ENCODE results near the gene CFAP299. TPM values are rescaled to one million over a fixed set of nuclear protein-coding genes. Genes with fewer than 3 reads are reported as not detected.

CFAP299 gene
- total and polyA plus RNA-seq, 9 of the 15 experiments (the other 6 are each of a cell fraction or from before 2014, with no cell fraction given), result 0.09 to 3.0 (median 0.76) TPM

- DNase-seq (ENCODE audit: extremely low read depth in 1 of 4, low spot score in 3 of 4) (no peak), ATAC-seq (no peak), FAIRE-seq (no peak)
- ChIA-PET POLR2A (no interaction called here), CTCF (ENCODE audit: low intra/inter-chr PET ratio) (no interaction called here)
- Histone ChIP-seq H3K4me3 (no peak overlapping the region), H3K79me2 (ENCODE audit: control insufficient read depth, insufficient read depth, low read length) (no peaks in the 10 kb centered on the region), H3K4me1 (replicated peaks in 1 of 2; ENCODE audit: control insufficient read depth in 2 of 2, insufficient read depth in 2 of 2, low read length in 2 of 2) (no peaks in the 10 kb centered on the region), H3K9me1 (ENCODE audit: control insufficient read depth, insufficient read depth, low read length) (no peaks in the 10 kb centered on the region), H3K36me3 (ENCODE audit: control insufficient read depth, insufficient read depth, low read length) (no peaks in the 10 kb centered on the region), H3K27ac (ENCODE audit: extremely low read depth, low read depth, low read length) (no peak overlapping the region), H2AFZ (ENCODE audit: low read depth, low read length) (no peak overlapping the region), H3K27me3 (ENCODE audit: control insufficient read depth in 2 of 2, insufficient read depth in 2 of 2, low read length in 2 of 2) (no peaks in the 10 kb centered on the region), H3K9ac (ENCODE audit: insufficient read depth in 1 of 2, low read depth in 2 of 2, low read length in 2 of 2) (no peak overlapping the region), H4K20me1 (replicated peaks; ENCODE audit: control insufficient read depth, insufficient read depth, low read length) (no peaks in the 10 kb centered on the region), H3K4me2 (ENCODE audit: insufficient read depth, low read length) (no peak overlapping the region), H3K9me3 (replicated peaks; ENCODE audit: control insufficient read depth, insufficient read depth, low read depth, low read length) (no peaks in the 10 kb centered on the region)
- intact Hi-C loops (cut with micrococcal nuclease) (no loop called here), in situ Hi-C loops (cut with MboI) (no loop called here)
- WGBS (ENCODE audit: insufficient coverage, low coverage, missing lambda C conversion rate), result 0% methylated on average over 4 of the region's 4 CpGs
- BruUV-seq (replicated peaks), result no TSS peak
- TF ChIP-seq STAT5B (CRISPR knock-in tag; IDR thresholded peaks at IDR 0.05) (no peak), MEIS2 (IDR thresholded peaks at IDR 0.05; ENCODE audit: partially characterized antibody) (no peak), FOXP1 (CRISPR knock-in tag; IDR thresholded peaks at IDR 0.05) (no peak), THRA (IDR thresholded peaks at IDR 0.05) (no peak), RCOR1 (IDR thresholded peaks at IDR 0.05; ENCODE audit: borderline replicate concordance in 1 of 2, low read depth in 2 of 2, low read length in 2 of 2) (no peak), RREB1 (CRISPR knock-in tag; IDR thresholded peaks at IDR 0.05) (no peak), MLLT1 (IDR thresholded peaks at IDR 0.05) (no peak), MAFK (IDR thresholded peaks at IDR 0.05; ENCODE audit: low read length) (no peak), SMAD2 (IDR thresholded peaks at IDR 0.05; ENCODE audit: low read depth, low read length) (no peak), CSDE1 (IDR thresholded peaks at IDR 0.05) (no peak), MAX (CRISPR knock-in tag; IDR thresholded peaks at IDR 0.05) (no peak), TAF1 (IDR thresholded peaks at IDR 0.05; ENCODE audit: control insufficient read depth, extremely low read depth, insufficient read depth, low read length, severe bottlenecking) (no peak)
Observed at GRCh38 chr4:80538276-80538926, 202.9 kb downstream of the CFAP299 start.

Measured in K562 (cell line).